GM12801 (cell line): ENCODE data around the gene TDRD5.

Source experiments
- CTCF ChIP-seq: IDR thresholded peaks from one replicate; pipeline ENCODE4 v1.5.1; 2011; ENCODE audit warnings: control low read depth; ENCODE audit not compliant: insufficient read length; ENCODE audit errors: extremely low read depth

Gene TDRD5

GRCh38 chr1:179591592-179592580 is at the start of gene TDRD5:
TSS of gene TDRD5 (plus strand) at chr1:179591832. CDS start at chr1:179592616, 784 bp downstream.
- TF ChIP-seq CTCF, result no peak

GRCh38 chr1:179545321-179545720 is 46.3 kb upstream of the TDRD5 start:
- no peak for TF ChIP-seq CTCF

- no peak for TF ChIP-seq CTCF
Observed at GRCh38 chr1:179547021-179547535, 44.6 kb upstream of the TDRD5 start.

GRCh38 chr1:179548666-179549367 is 42.8 kb upstream of the TDRD5 start:
- no peak for TF ChIP-seq CTCF

- no peak for TF ChIP-seq CTCF
Observed at GRCh38 chr1:179549368-179549700, 42.3 kb upstream of the TDRD5 start.

GRCh38 chr1:179550746-179551682 is 40.6 kb upstream of the TDRD5 start:
- no peak for TF ChIP-seq CTCF
